Caco-2 (cell line): ENCODE data around the gene UBR7. TPM values are rescaled to one million over a fixed set of nuclear protein-coding genes. Genes with fewer than 3 reads are reported as not detected.
"Not testable (repeated sequence)": the region's sequence is repeated elsewhere in the genome, so short reads cannot be mapped to it uniquely, and the experiment has no call there.

Source experiments
- BruUV-seq: library from RNA; stranded (reverse); fragments of 400-500 nt; replicated peaks from 2 replicates; lab custom pipeline; 2021; lab: Mats Ljungman, UMichigan
- CTCF ChIA-PET: fragments of 300-600 bp; sonication (Branson Sonifier 250); formaldehyde crosslinking; loops from one replicate; lab custom pipeline; 2022; ENCODE audit warnings: antibody characterized with exemption; lab: Charles Lee
- POLR2A ChIA-PET: fragments of 300-600 bp; sonication (Branson Sonifier 250); formaldehyde crosslinking; loops from one replicate; lab custom pipeline; 2022; ENCODE audit warnings: antibody characterized with exemption; lab: Charles Lee
- DNase-seq, 2 experiments: peaks; one replicate each; pipeline versions ENCODE4 v3.0.0 to v3.0.0-alpha.2; 2020 to 2022
- H3K27me3 ChIP-seq: replicated peaks from 2 replicates; pipeline ENCODE4 v1.6.0; 2011; ENCODE audit warnings: low read length; ENCODE audit not compliant: control insufficient read depth, insufficient read depth
- H3K36me3 ChIP-seq: 2 replicates; pipeline ENCODE4 v1.5.1; 2011; ENCODE audit warnings: low read length; ENCODE audit not compliant: control insufficient read depth, insufficient read depth
- H3K4me1 ChIP-seq: fragments of 250-450 bp; sonication (Bioruptor Pico); 2 replicates; pipeline ENCODE4 v1.5.1; 2020; ENCODE audit warnings: mild to moderate bottlenecking
- H3K4me3 ChIP-seq: 2 replicates; pipeline ENCODE4 v1.5.1; 2011; ENCODE audit warnings: low read depth, mild to moderate bottlenecking, control low read depth, low read length
- H3K9me3 ChIP-seq: fragments of 250-450 bp; sonication (Bioruptor Pico); 2 replicates; pipeline ENCODE4 v1.5.1; 2020; ENCODE audit warnings: mild to moderate bottlenecking, moderate library complexity
- H3K27ac Mint-ChIP-seq: one replicate; pipeline ENCODE4 v1.8.0; 2022; ENCODE audit warnings: mixed read lengths; ENCODE audit not compliant: unreplicated experiment
- H3K27me3 Mint-ChIP-seq: one replicate; pipeline ENCODE4 v1.8.0; 2022; ENCODE audit warnings: mixed read lengths; ENCODE audit not compliant: insufficient read depth, unreplicated experiment
- H3K36me3 Mint-ChIP-seq: one replicate; pipeline ENCODE4 v1.8.0; 2022; ENCODE audit warnings: mild to moderate bottlenecking, mixed read lengths; ENCODE audit not compliant: insufficient read depth, unreplicated experiment
- H3K4me1 Mint-ChIP-seq: one replicate; pipeline ENCODE4 v1.8.0; 2022; ENCODE audit warnings: low read depth, mixed read lengths; ENCODE audit not compliant: unreplicated experiment
- H3K4me3 Mint-ChIP-seq: one replicate; pipeline ENCODE4 v1.8.0; 2022; ENCODE audit warnings: mild to moderate bottlenecking, moderate library complexity, mixed read lengths; ENCODE audit not compliant: unreplicated experiment
- H3K9me3 Mint-ChIP-seq: one replicate; pipeline ENCODE4 v1.8.0; 2022; ENCODE audit warnings: mixed read lengths; ENCODE audit not compliant: unreplicated experiment
- intact Hi-C: fragments of 100-400 bp; cut with micrococcal nuclease; formaldehyde crosslinking; loops from one replicate; pipeline ENCODE4 v1.10.0; 2022; ENCODE audit not compliant: unreplicated experiment
- total RNA-seq: library from RNA; stranded (reverse); gene quantifications from 2 replicates; pipeline ENCODE4 v1.2.3, GENCODE V29; 2022
- TF ChIP-seq, protein P1 (sequence below), 2 experiments: fragments of 200-600 bp in 1 of 2; IDR thresholded peaks; 1 replicate in 1 of 2; 2 replicates in 1 of 2; pipeline versions ENCODE4 v1.5.1 to v1.8.0; 2011 to 2022; ENCODE audit warnings: antibody characterized with exemption in 1 of 2, control low read depth in 1 of 2, inconsistent platforms in 1 of 2, low read depth in 1 of 2, low read length in 1 of 2, mild to moderate bottlenecking in 1 of 2, moderate library complexity in 1 of 2; ENCODE audit not compliant: insufficient read depth in 1 of 2, severe bottlenecking in 1 of 2, unreplicated experiment in 1 of 2

The UBR7 gene
- total RNA-seq, 1 experiment from 2014 or later, result 19.6 TPM

DNA sequence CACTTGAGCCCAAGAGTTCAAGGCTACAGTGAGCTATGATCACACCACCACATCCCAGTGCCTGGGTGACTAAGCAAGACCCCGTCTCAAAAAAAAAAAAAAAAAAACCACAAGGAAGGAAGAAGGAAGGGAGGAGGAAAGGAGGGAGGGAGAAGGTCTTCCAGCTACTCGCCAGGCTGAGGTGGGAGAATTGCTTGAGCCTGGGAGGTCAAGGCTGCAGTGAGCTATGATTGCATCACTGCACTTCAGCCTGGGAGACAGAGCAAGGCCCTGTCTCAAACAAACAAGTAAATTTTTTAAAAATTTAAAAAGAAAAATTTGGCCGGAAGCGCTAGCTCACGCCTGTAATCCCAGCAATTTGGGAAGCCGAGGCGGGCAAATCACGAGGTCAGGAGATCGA lies 38.4 kb upstream of the UBR7 start:
- POLR2A ChIA-PET, H3K4me1 ChIP-seq, H3K4me3 Mint-ChIP-seq, H3K27ac Mint-ChIP-seq, H3K27me3 Mint-ChIP-seq, H3K36me3 Mint-ChIP-seq, DNase-seq, intact Hi-C loops, H3K4me1 Mint-ChIP-seq, H3K9me3 ChIP-seq, H3K36me3 ChIP-seq, H3K4me3 ChIP-seq, BruUV-seq, H3K9me3 Mint-ChIP-seq, H3K27me3 ChIP-seq: not testable (repeated sequence)
- CTCF ChIA-PET, result interaction anchor here (0.7 kb wide), 1 partner anchor 74 kb away, joined by 3 read pairs; no protein-coding TSS in a partner anchor

DNA sequence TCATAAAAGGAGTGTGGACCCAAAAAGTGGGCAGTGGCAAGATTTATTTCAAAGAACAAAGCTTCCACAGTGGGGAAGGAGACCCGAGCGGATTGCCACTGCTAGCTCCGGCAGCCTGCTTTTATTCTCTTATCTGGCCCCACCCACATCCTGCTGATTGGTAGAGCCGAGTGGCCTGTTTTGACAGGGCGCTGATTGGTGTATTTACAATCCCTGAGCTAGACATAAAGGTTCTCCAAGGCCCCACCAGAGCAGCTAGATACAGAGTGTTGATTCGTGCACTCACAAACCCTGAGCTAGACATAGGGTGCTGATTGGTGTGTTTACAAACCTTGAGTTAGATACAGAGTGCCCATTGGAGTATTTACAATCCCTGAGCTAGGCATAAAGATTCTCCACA lies 37.4 kb upstream of the UBR7 start:
- H3K27me3 ChIP-seq, H3K27ac Mint-ChIP-seq, H3K4me3 Mint-ChIP-seq, intact Hi-C loops, H3K4me3 ChIP-seq, H3K36me3 Mint-ChIP-seq, H3K9me3 ChIP-seq, H3K9me3 Mint-ChIP-seq, CTCF ChIA-PET, BruUV-seq, DNase-seq, POLR2A ChIA-PET, H3K4me1 Mint-ChIP-seq, H3K4me1 ChIP-seq, H3K36me3 ChIP-seq, H3K27me3 Mint-ChIP-seq: not testable (repeated sequence)

DNA sequence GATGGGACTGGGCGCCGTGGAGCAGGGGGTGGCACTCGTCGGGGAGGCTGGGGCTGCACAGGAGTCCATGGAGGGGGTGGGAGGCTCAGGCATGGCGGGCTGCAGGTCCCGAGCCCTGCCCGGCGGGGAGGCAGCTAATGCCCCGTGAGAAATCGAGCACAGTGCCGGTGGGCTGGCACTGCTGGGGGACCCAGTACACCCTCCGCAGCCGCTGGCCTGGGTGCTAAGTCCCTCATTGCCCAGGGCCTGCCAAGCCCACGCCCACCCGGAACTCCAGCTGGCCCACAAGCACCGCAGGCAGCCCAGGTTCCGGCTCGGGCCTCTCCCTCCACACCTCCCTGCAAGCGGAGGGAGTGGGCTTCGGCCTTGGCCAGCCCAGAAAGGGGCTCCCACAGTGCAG lies 36.9 kb upstream of the UBR7 start:
- CTCF ChIA-PET, H3K4me1 ChIP-seq, H3K9me3 Mint-ChIP-seq, BruUV-seq, H3K36me3 Mint-ChIP-seq, H3K4me1 Mint-ChIP-seq, intact Hi-C loops, H3K4me3 ChIP-seq, H3K4me3 Mint-ChIP-seq, DNase-seq, H3K27ac Mint-ChIP-seq, H3K27me3 ChIP-seq, H3K27me3 Mint-ChIP-seq, POLR2A ChIA-PET, H3K9me3 ChIP-seq, H3K36me3 ChIP-seq: not testable (repeated sequence)

DNA sequence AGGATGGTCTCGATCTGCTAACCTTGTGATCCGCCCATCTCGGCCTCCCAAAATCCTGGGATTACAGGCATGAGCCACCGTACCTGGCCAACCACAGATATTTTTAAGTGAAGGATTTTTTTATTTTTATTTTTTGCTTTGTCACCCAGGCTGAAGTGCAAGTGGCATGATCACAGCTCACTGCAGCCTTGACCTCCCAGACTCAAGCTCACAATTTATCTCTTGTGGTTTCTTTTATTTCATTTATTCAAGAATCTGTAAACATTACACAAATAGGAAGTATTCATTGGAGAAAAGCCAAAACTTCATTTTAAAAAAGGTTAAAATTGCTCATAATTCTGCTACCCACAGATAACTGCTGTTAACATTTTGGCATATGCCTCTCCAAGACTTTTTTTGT lies 35.7 kb upstream of the UBR7 start:
- no peak for DNase-seq

More for the DNA sequence above, 35.7 kb upstream of the UBR7 start:
- Histone ChIP-seq H3K9me3 (no peaks in the 10 kb centered on the region), H3K4me1 (no peaks in the 10 kb centered on the region), H3K27me3 (no peaks in the 10 kb centered on the region), H3K4me3 (no peak overlapping the region), H3K36me3 (no peaks in the 10 kb centered on the region)
- no peaks in the 10 kb centered on the region for H3K4me1 Mint-ChIP-seq
- POLR2A ChIA-PET, result no interaction called here
- no peak overlapping the region for H3K4me3 Mint-ChIP-seq
- TF ChIP-seq, protein P1, sequence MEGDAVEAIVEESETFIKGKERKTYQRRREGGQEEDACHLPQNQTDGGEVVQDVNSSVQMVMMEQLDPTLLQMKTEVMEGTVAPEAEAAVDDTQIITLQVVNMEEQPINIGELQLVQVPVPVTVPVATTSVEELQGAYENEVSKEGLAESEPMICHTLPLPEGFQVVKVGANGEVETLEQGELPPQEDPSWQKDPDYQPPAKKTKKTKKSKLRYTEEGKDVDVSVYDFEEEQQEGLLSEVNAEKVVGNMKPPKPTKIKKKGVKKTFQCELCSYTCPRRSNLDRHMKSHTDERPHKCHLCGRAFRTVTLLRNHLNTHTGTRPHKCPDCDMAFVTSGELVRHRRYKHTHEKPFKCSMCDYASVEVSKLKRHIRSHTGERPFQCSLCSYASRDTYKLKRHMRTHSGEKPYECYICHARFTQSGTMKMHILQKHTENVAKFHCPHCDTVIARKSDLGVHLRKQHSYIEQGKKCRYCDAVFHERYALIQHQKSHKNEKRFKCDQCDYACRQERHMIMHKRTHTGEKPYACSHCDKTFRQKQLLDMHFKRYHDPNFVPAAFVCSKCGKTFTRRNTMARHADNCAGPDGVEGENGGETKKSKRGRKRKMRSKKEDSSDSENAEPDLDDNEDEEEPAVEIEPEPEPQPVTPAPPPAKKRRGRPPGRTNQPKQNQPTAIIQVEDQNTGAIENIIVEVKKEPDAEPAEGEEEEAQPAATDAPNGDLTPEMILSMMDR (IDR thresholded peaks at IDR 0.05; ENCODE audit: insufficient read depth in 1 of 2, low read depth in 1 of 2, low read length in 1 of 2, severe bottlenecking in 1 of 2, unreplicated experiment in 1 of 2), result no peak
- H3K36me3 Mint-ChIP-seq, result no peaks in the 10 kb centered on the region
- CTCF ChIA-PET, result no interaction called here
- intact Hi-C loops, result no loop called here
- H3K27me3 Mint-ChIP-seq, result no peaks in the 10 kb centered on the region
- no peak overlapping the region for H3K27ac Mint-ChIP-seq
- no TSS peak for BruUV-seq
- H3K9me3 Mint-ChIP-seq, result no peaks in the 10 kb centered on the region
